Neuronal stem cell (in vitro differentiated cells): ENCODE results near the gene STXBP5.

Experiments used
- DNase-seq: peaks from one replicate; pipeline ENCODE4 v3.0.0-alpha.2; 2013; ENCODE audit warnings: low spot score
- H2AFZ ChIP-seq: one replicate; pipeline ENCODE4 v1.6.1; 2013; ENCODE audit warnings: mild to moderate bottlenecking, low read length, inconsistent platforms
- H2AK5ac ChIP-seq: 2 replicates; pipeline ENCODE4 v1.6.1; 2013; ENCODE audit warnings: low read depth, mild to moderate bottlenecking, inconsistent platforms, low read length, moderate library complexity, mixed read lengths
- H2BK120ac ChIP-seq: 2 replicates; pipeline ENCODE4 v1.6.1; 2013; ENCODE audit warnings: low read depth, mild to moderate bottlenecking, inconsistent platforms, low read length, moderate library complexity, mixed read lengths
- H2BK12ac ChIP-seq: one replicate; pipeline ENCODE4 v1.6.1; 2013; ENCODE audit warnings: low read length, inconsistent platforms
- H2BK15ac ChIP-seq: 2 replicates; pipeline ENCODE4 v1.6.1; 2013; ENCODE audit warnings: mild to moderate bottlenecking, low read length, inconsistent platforms, mixed read lengths
- H2BK5ac ChIP-seq: one replicate; pipeline ENCODE4 v1.6.1; 2013; ENCODE audit warnings: inconsistent platforms, mild to moderate bottlenecking, low read length, moderate library complexity
- H3K14ac ChIP-seq: one replicate; pipeline ENCODE4 v1.6.1; 2013; ENCODE audit warnings: low read length, inconsistent platforms
- H3K18ac ChIP-seq: 2 replicates; pipeline ENCODE4 v1.6.1; 2013; ENCODE audit warnings: low read length, inconsistent platforms
- H3K23ac ChIP-seq: 2 replicates; pipeline ENCODE4 v1.6.1; 2013; ENCODE audit warnings: low read depth, mild to moderate bottlenecking, mixed read lengths, low read length, inconsistent platforms; ENCODE audit not compliant: poor library complexity
- H3K27ac ChIP-seq: replicated peaks from 3 replicates; pipeline ENCODE4 v1.5.1; 2013; ENCODE audit warnings: low read length, inconsistent platforms
- H3K27me3 ChIP-seq, 3 experiments: 2 replicates each; pipeline ENCODE4 v1.6.1; 2013; ENCODE audit warnings: low read length in 3 of 3, mild to moderate bottlenecking in 2 of 3, inconsistent platforms in 1 of 3, low read depth in 1 of 3, mixed read lengths in 1 of 3, moderate library complexity in 1 of 3; ENCODE audit not compliant: control insufficient read depth in 3 of 3, insufficient read depth in 3 of 3
- H3K36me3 ChIP-seq, 2 donors: replicated peaks in 1 of 2; 2 replicates each; pipeline ENCODE4 v1.6.1; 2013; ENCODE audit warnings: low read length in 2 of 2; ENCODE audit not compliant: control insufficient read depth in 2 of 2, insufficient read depth in 2 of 2
- H3K4ac ChIP-seq: 2 replicates; pipeline ENCODE4 v1.6.1; 2013; ENCODE audit warnings: inconsistent platforms, mild to moderate bottlenecking, low read length, moderate library complexity
- H3K4me1 ChIP-seq, 2 donors: 1 replicate in 1 of 2; 2 replicates in 1 of 2; pipeline ENCODE4 v1.6.1; 2013; ENCODE audit warnings: low read length in 2 of 2, low read depth in 1 of 2; ENCODE audit not compliant: control insufficient read depth in 2 of 2, insufficient read depth in 1 of 2
- H3K4me2 ChIP-seq: one replicate; pipeline ENCODE4 v1.6.1; 2013; ENCODE audit warnings: mild to moderate bottlenecking, low read length, inconsistent platforms; ENCODE audit not compliant: insufficient read depth, poor library complexity, severe bottlenecking
- H3K4me3 ChIP-seq, 2 donors: 2 replicates each; pipeline ENCODE4 v1.5.1; 2013; ENCODE audit warnings: low read length in 2 of 2, mild to moderate bottlenecking in 2 of 2, inconsistent platforms in 1 of 2, moderate library complexity in 1 of 2
- H3K79me1 ChIP-seq: one replicate; pipeline ENCODE4 v1.6.1; 2013; ENCODE audit warnings: low read depth, mild to moderate bottlenecking, inconsistent platforms, low read length, moderate library complexity
- H3K9ac ChIP-seq: one replicate; pipeline ENCODE4 v1.6.1; 2013; ENCODE audit warnings: mild to moderate bottlenecking, low read depth, low read length, inconsistent platforms; ENCODE audit not compliant: poor library complexity
- H3K9me3 ChIP-seq, 2 donors: replicated peaks in 1 of 2; 2 replicates each; pipeline versions ENCODE3 to v1.6.1; 2013; ENCODE audit warnings: low read length in 2 of 2, mild to moderate bottlenecking in 2 of 2, inconsistent platforms in 1 of 2, low read depth in 1 of 2, mixed read lengths in 1 of 2, moderate library complexity in 1 of 2; ENCODE audit not compliant: control insufficient read depth in 2 of 2, insufficient read depth in 1 of 2
- H4K8ac ChIP-seq: one replicate; pipeline ENCODE4 v1.6.1; 2013; ENCODE audit warnings: low read depth, mild to moderate bottlenecking, inconsistent platforms, low read length, moderate library complexity
- H4K91ac ChIP-seq: one replicate; pipeline ENCODE4 v1.6.1; 2013; ENCODE audit warnings: low read length, low read depth, mild to moderate bottlenecking, inconsistent platforms; ENCODE audit not compliant: poor library complexity
- WGBS, 2 donors: extraction: QIAGEN DNeasy Blood & Tissue Kit; methylation state at CpG; one replicate each; pipeline ENCODE4 v1.1.7; 2013; ENCODE audit warnings: missing lambda C conversion rate in 2 of 2, mixed read lengths in 1 of 2; ENCODE audit not compliant: insufficient read length in 2 of 2, insufficient replicate concordance in 1 of 2; ENCODE audit errors: extremely low coverage in 2 of 2; 5-methylcytosine and 5-hydroxymethylcytosine counted together

Gene STXBP5

DNA sequence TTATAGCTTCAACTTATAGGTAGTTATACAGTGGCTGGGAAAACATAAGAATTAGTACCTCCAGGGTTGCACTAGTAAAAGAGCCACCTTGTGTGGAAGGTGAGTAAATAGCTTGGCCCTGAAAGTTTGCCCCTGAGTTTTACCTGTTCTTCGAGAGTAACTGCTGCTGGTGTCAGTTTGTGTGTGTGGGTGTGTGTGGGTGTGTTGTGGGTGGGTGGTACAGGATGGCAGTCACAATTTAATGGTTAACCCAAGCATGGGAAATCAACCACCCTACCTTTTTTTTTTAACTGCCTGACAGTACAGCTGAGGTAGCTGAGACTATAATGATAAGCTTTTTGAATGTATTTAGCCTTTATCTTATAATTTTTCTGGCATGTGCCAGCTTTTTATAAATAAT is 137.3 kb downstream of the STXBP5 start:
- Histone ChIP-seq H4K91ac (no peak overlapping the region), H3K14ac (no peak overlapping the region), H2BK15ac (no peak overlapping the region), H3K27ac (no peak overlapping the region), H3K18ac (no peak overlapping the region), H3K4ac (no peak overlapping the region), H3K79me1 (no peaks in the 10 kb centered on the region), H3K4me1 (no peaks in the 10 kb centered on the region), H3K9ac (no peak overlapping the region), H2BK120ac (no peak overlapping the region), H3K36me3 (no peaks in the 10 kb centered on the region), H2AFZ (no peak overlapping the region), H2BK12ac (no peak overlapping the region), H4K8ac (no peak overlapping the region), H3K4me3 (no peak overlapping the region), H3K27me3 (no peaks in the 10 kb centered on the region), H3K23ac (no peak overlapping the region), H2BK5ac (no peak overlapping the region), H2AK5ac (no peak overlapping the region), H3K4me2 (no peak overlapping the region), H3K9me3 (no peaks in the 10 kb centered on the region)
- WGBS, 2 donors, result no CpG with 5 or more reads among the region's 1 CpG
- no peak for DNase-seq

DNA sequence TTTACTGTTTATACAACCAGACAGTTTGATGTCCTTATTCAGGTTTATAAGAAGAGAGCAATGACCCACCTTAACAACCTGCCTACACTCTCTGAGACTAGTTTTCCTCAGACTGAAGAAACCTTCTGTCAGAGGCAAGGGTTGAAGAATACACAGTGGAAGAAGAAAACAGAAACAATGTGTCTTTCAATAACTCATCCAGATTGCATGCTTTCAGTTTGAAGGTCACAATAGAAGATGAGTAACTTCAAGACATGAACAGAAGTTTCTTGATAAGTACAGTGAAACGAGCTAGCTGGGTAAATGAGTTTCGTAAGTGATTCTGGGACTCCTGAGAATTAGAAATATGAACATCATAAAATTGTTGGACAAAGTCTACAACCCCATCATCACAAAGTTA is 141.7 kb downstream of the STXBP5 start:
- Histone ChIP-seq H4K8ac (no peak overlapping the region), H3K14ac (no peak overlapping the region), H3K4me3 (no peak overlapping the region), H2BK12ac (no peak overlapping the region), H3K9ac (no peak overlapping the region), H3K4ac (no peak overlapping the region), H3K4me1 (no peaks in the 10 kb centered on the region), H3K27ac (no peak overlapping the region), H2BK15ac (no peak overlapping the region), H2AFZ (no peak overlapping the region), H2AK5ac (no peak overlapping the region), H3K9me3 (no peaks in the 10 kb centered on the region), H2BK5ac (no peak overlapping the region), H3K18ac (no peak overlapping the region), H4K91ac (no peak overlapping the region), H2BK120ac (no peak overlapping the region), H3K4me2 (no peak overlapping the region), H3K27me3 (no peaks in the 10 kb centered on the region), H3K36me3 (no peaks in the 10 kb centered on the region), H3K23ac (no peak overlapping the region), H3K79me1 (no peaks in the 10 kb centered on the region)
- no peak for DNase-seq
- no CpG with 5 or more reads among the region's 2 CpGs for WGBS, 2 donors

DNA sequence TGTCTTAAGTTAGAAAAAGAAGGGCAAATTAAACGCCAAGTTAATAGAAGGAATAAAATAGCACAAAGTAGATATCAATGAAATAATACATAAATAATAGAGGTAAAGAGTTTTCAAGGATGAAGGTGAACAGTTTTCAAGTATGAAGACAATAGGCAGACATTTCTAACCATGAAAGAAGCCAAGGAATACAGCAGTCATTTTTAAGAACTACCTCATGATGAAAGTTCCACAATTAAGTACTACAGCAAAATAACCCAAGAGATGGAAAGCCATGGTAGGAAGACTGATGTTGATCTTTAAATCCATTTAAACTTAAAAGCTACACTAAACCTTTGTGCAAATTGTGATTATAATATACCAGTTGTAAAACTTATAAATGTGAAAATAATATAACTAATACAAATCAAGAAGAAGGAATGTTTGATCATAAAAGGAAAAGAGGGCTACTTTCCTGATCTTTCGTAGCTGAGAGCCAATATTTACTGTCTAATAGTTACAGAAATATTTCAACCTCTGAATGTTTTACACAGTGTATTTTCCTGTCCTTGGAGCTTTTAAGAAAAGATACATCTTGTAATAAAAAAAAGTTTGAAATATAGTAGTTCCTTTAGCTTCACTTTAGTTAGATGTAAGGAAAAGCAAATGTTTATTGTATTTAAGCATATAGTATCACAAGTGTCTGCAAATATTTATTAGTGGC is 143.1 kb downstream of the STXBP5 start:
- Histone ChIP-seq H3K18ac (no peak overlapping the region), H3K27me3 (no peaks in the 10 kb centered on the region), H2AFZ (no peak overlapping the region), H3K9ac (no peak overlapping the region), H3K4me1 (no peaks in the 10 kb centered on the region), H2BK5ac (no peak overlapping the region), H3K36me3 (no peaks in the 10 kb centered on the region), H3K23ac (no peak overlapping the region), H3K4me2 (no peak overlapping the region), H2BK120ac (no peak overlapping the region), H2AK5ac (no peak overlapping the region), H3K4ac (no peak overlapping the region), H3K27ac (no peak overlapping the region), H3K79me1 (no peaks in the 10 kb centered on the region), H2BK15ac (no peak overlapping the region), H3K9me3 (no peaks in the 10 kb centered on the region), H4K8ac (no peak overlapping the region), H3K14ac (no peak overlapping the region), H2BK12ac (no peak overlapping the region), H3K4me3 (no peak overlapping the region), H4K91ac (no peak overlapping the region)
- no peak for DNase-seq
- no CpG with 5 or more reads among the region's 2 CpGs for WGBS, 2 donors

DNA sequence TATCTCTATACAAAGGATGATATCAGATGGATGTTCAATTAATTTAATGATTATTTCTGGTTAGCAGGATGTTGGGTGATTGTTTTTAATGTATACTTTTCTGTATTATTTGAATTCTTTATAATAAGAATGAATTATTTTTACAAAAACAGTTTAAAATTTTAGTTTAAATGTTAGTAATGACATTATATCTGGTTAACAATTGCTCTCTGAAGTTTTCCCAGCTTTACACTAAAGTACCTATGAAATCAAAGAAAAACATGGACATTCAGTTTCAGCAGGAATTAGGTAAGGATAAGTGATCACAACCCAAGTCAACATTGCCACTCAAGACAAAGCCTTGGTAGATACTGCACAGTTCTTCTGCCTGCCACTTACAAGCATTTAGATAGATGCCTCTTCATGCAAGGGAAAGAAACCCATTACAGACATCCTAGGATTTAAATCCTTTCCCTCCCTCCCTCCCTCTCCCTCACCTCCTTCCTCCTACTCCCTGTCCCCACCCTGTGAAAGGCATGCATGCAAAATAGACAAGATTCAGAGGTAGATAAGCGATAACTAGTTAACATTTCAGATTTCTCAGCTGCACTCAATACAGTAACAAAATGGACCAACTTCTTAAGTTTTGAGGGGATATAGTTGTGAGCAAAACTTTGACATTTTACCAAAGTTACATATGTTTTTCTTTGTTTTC is 143.8 kb downstream of the STXBP5 start:
- Histone ChIP-seq H4K8ac (no peak overlapping the region), H2BK120ac (no peak overlapping the region), H3K18ac (no peak overlapping the region), H2BK15ac (no peak overlapping the region), H3K14ac (no peak overlapping the region), H3K4me3 (no peak overlapping the region), H3K4me2 (no peak overlapping the region), H3K23ac (no peak overlapping the region), H2AFZ (no peak overlapping the region), H2BK12ac (no peak overlapping the region), H2AK5ac (no peak overlapping the region), H4K91ac (no peak overlapping the region), H3K9me3 (no peaks in the 10 kb centered on the region), H3K9ac (no peak overlapping the region), H2BK5ac (no peak overlapping the region), H3K4me1 (no peaks in the 10 kb centered on the region), H3K4ac (no peak overlapping the region), H3K27me3 (no peaks in the 10 kb centered on the region), H3K27ac (no peak overlapping the region), H3K36me3 (no peaks in the 10 kb centered on the region), H3K79me1 (no peaks in the 10 kb centered on the region)
- DNase-seq, result no peak
- no CpG with 5 or more reads among the region's 1 CpG for WGBS, 2 donors
